BJ (cell line): Measurements from ENCODE around the gene LRBA. TPM values are rescaled to one million over a fixed set of nuclear protein-coding genes. Genes with fewer than 3 reads are reported as not detected.

Experiments used
- CTCF ChIA-PET: fragments of 350-600 bp; formaldehyde crosslinking; extraction: SDS; loops from one replicate; lab custom pipeline; 2021; ENCODE audit warnings: antibody characterized with exemption, inconsistent platforms; lab: Yijun Ruan, JAX
- POLR2A ChIA-PET: fragments of 300-600 bp; sonication (Branson Sonifier 250); formaldehyde crosslinking; extraction: SDS; loops from one replicate; lab custom pipeline; 2021; ENCODE audit warnings: antibody characterized with exemption; lab: Charles Lee
- DNase-seq: peaks from one replicate; pipeline ENCODE4 v3.0.0-alpha.2; 2011; ENCODE audit warnings: low read depth
- H3K27me3 ChIP-seq: 2 replicates; pipeline ENCODE4 v1.6.0; 2011; ENCODE audit warnings: low read length; ENCODE audit not compliant: control insufficient read depth, insufficient read depth
- H3K36me3 ChIP-seq: 2 replicates; pipeline ENCODE4 v1.5.1; 2011; ENCODE audit warnings: low read length; ENCODE audit not compliant: control insufficient read depth, insufficient read depth
- H3K4me3 ChIP-seq: 2 replicates; pipeline ENCODE4 v1.5.1; 2011; ENCODE audit warnings: low read depth, mild to moderate bottlenecking, control low read depth, low read length
- polyA plus RNA-seq: library from polyadenylated mRNA; depleted of rRNA; stranded (reverse); fragments of >200 nt; gene quantifications from 2 replicates; pipeline ENCODE4 v1.2.3, GENCODE V29; 2011
- TF ChIP-seq, protein P1 (sequence below): IDR thresholded peaks from 2 replicates; pipeline ENCODE4 v1.5.1; 2011; ENCODE audit warnings: low read depth, mild to moderate bottlenecking, control low read depth, inconsistent platforms, low read length, moderate library complexity; ENCODE audit not compliant: insufficient read depth

The LRBA gene
- polyA plus RNA-seq, 1 experiment = 8.2 TPM

DNA sequence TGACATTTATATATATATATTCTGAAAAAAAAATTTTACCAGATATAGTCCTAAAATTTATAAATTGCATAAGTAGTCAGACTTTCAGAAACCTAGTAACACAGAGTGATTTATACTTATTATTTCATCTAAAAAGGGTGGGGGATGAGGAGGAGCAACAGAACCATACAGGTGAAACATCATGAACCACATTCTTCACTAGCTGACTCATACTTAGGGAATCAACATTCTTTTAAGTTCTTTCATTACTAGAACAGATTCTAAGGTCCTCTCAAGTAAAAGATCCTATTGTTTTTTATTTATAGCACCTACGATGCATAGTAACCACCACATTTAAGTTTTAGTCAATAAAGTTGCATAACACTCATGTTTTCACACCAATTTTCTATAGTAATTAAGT is 166.1 kb downstream of the LRBA start:
- no peak overlapping the region for H3K4me3 ChIP-seq
- TF ChIP-seq, protein P1, sequence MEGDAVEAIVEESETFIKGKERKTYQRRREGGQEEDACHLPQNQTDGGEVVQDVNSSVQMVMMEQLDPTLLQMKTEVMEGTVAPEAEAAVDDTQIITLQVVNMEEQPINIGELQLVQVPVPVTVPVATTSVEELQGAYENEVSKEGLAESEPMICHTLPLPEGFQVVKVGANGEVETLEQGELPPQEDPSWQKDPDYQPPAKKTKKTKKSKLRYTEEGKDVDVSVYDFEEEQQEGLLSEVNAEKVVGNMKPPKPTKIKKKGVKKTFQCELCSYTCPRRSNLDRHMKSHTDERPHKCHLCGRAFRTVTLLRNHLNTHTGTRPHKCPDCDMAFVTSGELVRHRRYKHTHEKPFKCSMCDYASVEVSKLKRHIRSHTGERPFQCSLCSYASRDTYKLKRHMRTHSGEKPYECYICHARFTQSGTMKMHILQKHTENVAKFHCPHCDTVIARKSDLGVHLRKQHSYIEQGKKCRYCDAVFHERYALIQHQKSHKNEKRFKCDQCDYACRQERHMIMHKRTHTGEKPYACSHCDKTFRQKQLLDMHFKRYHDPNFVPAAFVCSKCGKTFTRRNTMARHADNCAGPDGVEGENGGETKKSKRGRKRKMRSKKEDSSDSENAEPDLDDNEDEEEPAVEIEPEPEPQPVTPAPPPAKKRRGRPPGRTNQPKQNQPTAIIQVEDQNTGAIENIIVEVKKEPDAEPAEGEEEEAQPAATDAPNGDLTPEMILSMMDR = no peak
- no peaks in the 10 kb centered on the region for H3K27me3 ChIP-seq
- H3K36me3 ChIP-seq = no peaks in the 10 kb centered on the region
- ChIA-PET POLR2A (no interaction called here), CTCF (interaction anchor here (0.8 kb wide), 2 partner anchors 10 to 39 kb away, joined by 3 to 4 read pairs; no protein-coding TSS in a partner anchor)
- DNase-seq = no peak

DNA sequence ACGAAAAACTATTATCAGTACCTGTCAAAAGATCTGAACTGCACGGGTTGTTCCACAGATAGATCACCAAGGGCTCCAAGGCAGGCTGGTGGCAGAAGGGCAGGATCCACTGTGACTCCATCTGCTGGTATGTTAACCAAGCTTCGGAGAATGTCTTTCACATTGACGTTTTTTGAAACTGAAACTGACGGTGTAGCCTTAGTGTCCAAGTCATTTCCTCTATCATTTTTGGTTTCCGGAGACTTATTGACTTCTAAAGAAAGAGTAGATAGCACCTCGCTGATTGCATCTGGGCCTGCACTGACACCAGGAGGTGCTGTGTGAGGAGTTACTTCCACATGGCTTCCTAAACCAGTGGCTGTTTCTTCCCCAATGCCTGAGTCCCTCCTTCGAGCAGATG is 186.9 kb downstream of the LRBA start:
- ChIA-PET POLR2A (no interaction called here), CTCF (interaction anchor here (0.7 to 0.9 kb wide), 2 partner anchors 9 to 261 kb away, joined by 3 read pairs; no protein-coding TSS in a partner anchor)
- Histone ChIP-seq H3K4me3 (no peak overlapping the region), H3K36me3 (no peaks in the 10 kb centered on the region), H3K27me3 (no peaks in the 10 kb centered on the region)
- TF ChIP-seq, protein P1 = no peak
- DNase-seq = no peak

DNA sequence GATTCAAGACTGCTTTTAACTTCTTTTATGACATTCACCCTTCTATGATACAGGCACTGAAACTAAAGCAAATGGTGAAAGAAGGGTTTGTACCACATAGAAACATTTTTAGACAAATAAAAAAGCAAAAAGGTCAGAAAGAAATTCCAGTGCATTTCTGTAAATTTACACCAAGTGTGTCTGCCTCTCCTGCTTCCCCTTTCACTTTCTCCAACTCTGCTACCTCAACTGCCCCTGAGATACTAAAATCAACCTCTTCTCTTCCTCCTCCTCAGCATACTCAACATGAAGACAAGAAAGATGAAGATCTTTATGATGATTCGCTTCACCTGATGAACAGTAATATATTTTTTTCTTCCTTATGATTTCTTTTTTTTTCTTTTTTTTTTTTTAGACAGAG is 187.9 kb downstream of the LRBA start:
- CTCF ChIA-PET = interaction anchor here (0.9 kb wide), 1 partner anchor 8 kb away, joined by 3 read pairs; no protein-coding TSS in a partner anchor
- DNase-seq = no peak

DNA sequence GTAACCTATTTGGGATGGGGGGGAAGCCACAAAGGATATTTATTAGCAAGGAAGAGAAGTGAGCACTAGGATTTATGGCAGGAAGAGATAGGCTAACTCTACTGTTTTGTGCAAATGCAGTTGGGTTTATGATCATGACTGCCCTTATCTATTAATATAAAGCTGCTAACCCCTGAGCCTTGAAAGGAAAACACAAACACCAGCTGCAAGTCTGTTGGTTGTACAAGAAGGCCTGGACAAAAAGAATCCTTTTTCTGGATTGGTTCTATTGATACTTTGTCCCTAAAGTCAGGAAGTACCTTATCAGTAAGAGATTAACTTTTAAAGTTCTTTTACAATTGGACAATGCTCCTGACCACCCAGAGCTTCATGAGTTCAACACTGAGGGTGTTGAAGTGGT is 188.8 kb downstream of the LRBA start:
- POLR2A ChIA-PET = interaction anchor here (0.6 kb wide), 1 partner anchor 9 kb away, joined by 3 read pairs; no protein-coding TSS in a partner anchor
- DNase-seq = no peak
- Histone ChIP-seq H3K27me3 (no peaks in the 10 kb centered on the region), H3K4me3 (no peak overlapping the region), H3K36me3 (no peaks in the 10 kb centered on the region)
- TF ChIP-seq, protein P1 = no peak
- CTCF ChIA-PET = no interaction called here

More for the DNA sequence above, 187.9 kb downstream of the LRBA start:
- POLR2A ChIA-PET = no interaction called here
- TF ChIP-seq, protein P1 = no peak
- Histone ChIP-seq H3K4me3 (no peak overlapping the region), H3K27me3 (no peaks in the 10 kb centered on the region), H3K36me3 (no peaks in the 10 kb centered on the region)

DNA sequence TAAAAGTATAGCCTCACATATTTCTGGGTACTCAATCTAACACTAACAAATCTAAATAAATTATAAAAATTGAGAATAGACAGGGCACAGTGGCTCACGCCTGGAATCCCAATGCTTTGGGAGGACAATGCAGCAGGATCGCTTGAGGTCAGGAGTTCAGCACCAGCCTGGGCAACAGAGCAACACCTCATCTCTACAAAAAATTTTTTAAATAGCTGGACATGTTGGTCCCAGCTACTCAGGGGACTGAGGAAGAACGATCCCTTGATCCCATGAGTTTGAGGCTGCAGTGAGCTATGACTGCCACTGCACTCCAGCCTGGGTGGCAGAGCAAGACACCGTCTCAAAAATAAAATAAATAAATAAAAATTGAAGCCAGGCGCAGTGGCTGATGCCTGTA is 192.7 kb downstream of the LRBA start:
- DNase-seq = no peak
- Histone ChIP-seq H3K27me3 (no peaks in the 10 kb centered on the region), H3K4me3 (no peak overlapping the region), H3K36me3 (no peaks in the 10 kb centered on the region)
- POLR2A ChIA-PET = no interaction called here
- CTCF ChIA-PET = no interaction called here
- TF ChIP-seq, protein P1 = no peak
